ENCODE results near the gene USP6NL.

GRCh38 chr10:11473128-11473760 lies 138.2 kb downstream of the USP6NL start:
- TF ChIP-seq CTCF (conservative IDR thresholded peaks at IDR 0.05; ENCODE audit: low read depth, low read length) = no peak
- no peak for TF ChIP-seq EZH2 (IDR thresholded peaks at IDR 0.05; ENCODE audit: low read length, unreplicated experiment)

Data from PC-3 (cell line).